ENCODE measurements around the gene ANKRD26. TPM values are rescaled to one million over a fixed set of nuclear protein-coding genes. Genes with fewer than 3 reads are reported as not detected.

Gene ANKRD26
- polyA plus RNA-seq, 1 of the 3 experiments (the other 2 are of a cell fraction): 1.0 TPM

DNA sequence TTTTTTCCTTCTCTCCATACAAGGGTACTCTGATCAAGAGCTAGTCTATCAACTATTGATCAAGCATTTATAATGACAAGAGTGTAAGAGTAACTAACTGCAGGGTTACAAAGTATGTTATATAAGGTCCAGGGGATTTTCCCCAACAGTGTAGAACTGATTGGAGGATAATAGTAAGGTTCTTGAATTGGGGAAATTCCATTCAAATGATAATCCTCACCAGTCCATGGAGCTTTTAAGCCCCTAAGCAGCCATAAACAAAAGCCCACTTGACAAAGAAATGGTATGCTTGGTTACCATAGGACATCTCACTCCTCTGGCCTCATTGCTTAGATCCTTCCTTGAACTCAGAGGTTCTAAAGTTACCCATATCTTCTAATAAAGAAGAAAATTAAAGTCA lies 45.6 kb upstream of the ANKRD26 start:
- Histone ChIP-seq H3K27ac (ENCODE audit: low read depth in 2 of 2, low read length in 1 of 2) (no peak overlapping the region), H3K9me3 (no peaks in the 10 kb centered on the region), H3K27me3 (ENCODE audit: insufficient read depth) (no peaks in the 10 kb centered on the region), H3K36me3 (replicated peaks in 1 of 2; ENCODE audit: control insufficient read depth in 1 of 2, insufficient read depth in 2 of 2, low read length in 1 of 2) (peaks cover 61 to 76% of the 10 kb centered on the region in 2 experiments), H3K4me1 (ENCODE audit: control insufficient read depth in 1 of 2, insufficient read depth in 2 of 2, low read depth in 1 of 2, low read length in 1 of 2) (no peaks in the 10 kb centered on the region), H3K4me2 (no peak overlapping the region), H3K9me2 (no peaks in the 10 kb centered on the region), H3K79me2 (ENCODE audit: insufficient read depth) (peaks cover 95% of the 10 kb centered on the region), H4K20me1 (ENCODE audit: insufficient read depth) (peaks cover 46% of the 10 kb centered on the region), H2AFZ (ENCODE audit: low read depth) (no peak overlapping the region), H3K4me3 (ENCODE audit: low read depth in 2 of 2, low read length in 1 of 2) (no peak overlapping the region), H3F3A (replicated peaks; ENCODE audit: insufficient read depth) (peaks cover 13% of the 10 kb centered on the region), H3K9ac (no peak overlapping the region)
- TF ChIP-seq, protein P1, sequence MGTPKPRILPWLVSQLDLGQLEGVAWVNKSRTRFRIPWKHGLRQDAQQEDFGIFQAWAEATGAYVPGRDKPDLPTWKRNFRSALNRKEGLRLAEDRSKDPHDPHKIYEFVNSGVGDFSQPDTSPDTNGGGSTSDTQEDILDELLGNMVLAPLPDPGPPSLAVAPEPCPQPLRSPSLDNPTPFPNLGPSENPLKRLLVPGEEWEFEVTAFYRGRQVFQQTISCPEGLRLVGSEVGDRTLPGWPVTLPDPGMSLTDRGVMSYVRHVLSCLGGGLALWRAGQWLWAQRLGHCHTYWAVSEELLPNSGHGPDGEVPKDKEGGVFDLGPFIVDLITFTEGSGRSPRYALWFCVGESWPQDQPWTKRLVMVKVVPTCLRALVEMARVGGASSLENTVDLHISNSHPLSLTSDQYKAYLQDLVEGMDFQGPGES (IDR thresholded peaks at IDR 0.05; ENCODE audit: low read depth, low read length): no peak
- no peak for TF ChIP-seq EP300 (IDR thresholded peaks at IDR 0.05; ENCODE audit: borderline replicate concordance in 1 of 2, low read depth in 1 of 2, low read length in 1 of 2)
- no peak for TF ChIP-seq RAD21 (IDR thresholded peaks at IDR 0.05; ENCODE audit: low read length)
- TF ChIP-seq YY1 (IDR thresholded peaks at IDR 0.05; ENCODE audit: low read depth): no peak
- no peak for TF ChIP-seq NFIC (IDR thresholded peaks at IDR 0.05; ENCODE audit: borderline replicate concordance)
- no peak for TF ChIP-seq RCOR1 (IDR thresholded peaks at IDR 0.05; ENCODE audit: low read length)
- no peak for TF ChIP-seq RFX5 (IDR thresholded peaks at IDR 0.05; ENCODE audit: low read length)
- no peak for TF ChIP-seq FOXJ3 (CRISPR knock-in tag; IDR thresholded peaks at IDR 0.05)
- no peak for TF ChIP-seq CHD2 (IDR thresholded peaks at IDR 0.05; ENCODE audit: low read length, partially characterized antibody)
- TF ChIP-seq, protein P2, sequence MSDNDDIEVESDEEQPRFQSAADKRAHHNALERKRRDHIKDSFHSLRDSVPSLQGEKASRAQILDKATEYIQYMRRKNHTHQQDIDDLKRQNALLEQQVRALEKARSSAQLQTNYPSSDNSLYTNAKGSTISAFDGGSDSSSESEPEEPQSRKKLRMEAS (IDR thresholded peaks at IDR 0.05; ENCODE audit: low read depth): no peak
- TF ChIP-seq FOSL2 (IDR thresholded peaks at IDR 0.05; ENCODE audit: borderline replicate concordance, low read depth): no peak
- TF ChIP-seq, protein P3, sequence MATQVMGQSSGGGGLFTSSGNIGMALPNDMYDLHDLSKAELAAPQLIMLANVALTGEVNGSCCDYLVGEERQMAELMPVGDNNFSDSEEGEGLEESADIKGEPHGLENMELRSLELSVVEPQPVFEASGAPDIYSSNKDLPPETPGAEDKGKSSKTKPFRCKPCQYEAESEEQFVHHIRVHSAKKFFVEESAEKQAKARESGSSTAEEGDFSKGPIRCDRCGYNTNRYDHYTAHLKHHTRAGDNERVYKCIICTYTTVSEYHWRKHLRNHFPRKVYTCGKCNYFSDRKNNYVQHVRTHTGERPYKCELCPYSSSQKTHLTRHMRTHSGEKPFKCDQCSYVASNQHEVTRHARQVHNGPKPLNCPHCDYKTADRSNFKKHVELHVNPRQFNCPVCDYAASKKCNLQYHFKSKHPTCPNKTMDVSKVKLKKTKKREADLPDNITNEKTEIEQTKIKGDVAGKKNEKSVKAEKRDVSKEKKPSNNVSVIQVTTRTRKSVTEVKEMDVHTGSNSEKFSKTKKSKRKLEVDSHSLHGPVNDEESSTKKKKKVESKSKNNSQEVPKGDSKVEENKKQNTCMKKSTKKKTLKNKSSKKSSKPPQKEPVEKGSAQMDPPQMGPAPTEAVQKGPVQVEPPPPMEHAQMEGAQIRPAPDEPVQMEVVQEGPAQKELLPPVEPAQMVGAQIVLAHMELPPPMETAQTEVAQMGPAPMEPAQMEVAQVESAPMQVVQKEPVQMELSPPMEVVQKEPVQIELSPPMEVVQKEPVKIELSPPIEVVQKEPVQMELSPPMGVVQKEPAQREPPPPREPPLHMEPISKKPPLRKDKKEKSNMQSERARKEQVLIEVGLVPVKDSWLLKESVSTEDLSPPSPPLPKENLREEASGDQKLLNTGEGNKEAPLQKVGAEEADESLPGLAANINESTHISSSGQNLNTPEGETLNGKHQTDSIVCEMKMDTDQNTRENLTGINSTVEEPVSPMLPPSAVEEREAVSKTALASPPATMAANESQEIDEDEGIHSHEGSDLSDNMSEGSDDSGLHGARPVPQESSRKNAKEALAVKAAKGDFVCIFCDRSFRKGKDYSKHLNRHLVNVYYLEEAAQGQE (IDR thresholded peaks at IDR 0.05; ENCODE audit: low read depth, low read length): no peak
- TF ChIP-seq, protein P4, sequence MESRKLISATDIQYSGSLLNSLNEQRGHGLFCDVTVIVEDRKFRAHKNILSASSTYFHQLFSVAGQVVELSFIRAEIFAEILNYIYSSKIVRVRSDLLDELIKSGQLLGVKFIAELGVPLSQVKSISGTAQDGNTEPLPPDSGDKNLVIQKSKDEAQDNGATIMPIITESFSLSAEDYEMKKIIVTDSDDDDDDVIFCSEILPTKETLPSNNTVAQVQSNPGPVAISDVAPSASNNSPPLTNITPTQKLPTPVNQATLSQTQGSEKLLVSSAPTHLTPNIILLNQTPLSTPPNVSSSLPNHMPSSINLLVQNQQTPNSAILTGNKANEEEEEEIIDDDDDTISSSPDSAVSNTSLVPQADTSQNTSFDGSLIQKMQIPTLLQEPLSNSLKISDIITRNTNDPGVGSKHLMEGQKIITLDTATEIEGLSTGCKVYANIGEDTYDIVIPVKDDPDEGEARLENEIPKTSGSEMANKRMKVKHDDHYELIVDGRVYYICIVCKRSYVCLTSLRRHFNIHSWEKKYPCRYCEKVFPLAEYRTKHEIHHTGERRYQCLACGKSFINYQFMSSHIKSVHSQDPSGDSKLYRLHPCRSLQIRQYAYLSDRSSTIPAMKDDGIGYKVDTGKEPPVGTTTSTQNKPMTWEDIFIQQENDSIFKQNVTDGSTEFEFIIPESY (IDR thresholded peaks at IDR 0.05; ENCODE audit: borderline replicate concordance, low read depth): no peak
- no peak for TF ChIP-seq GABPA (IDR thresholded peaks at IDR 0.05; ENCODE audit: low read depth)
- no peak for TF ChIP-seq TCF12 (IDR thresholded peaks at IDR 0.05)
- no peak for TF ChIP-seq MXI1 (IDR thresholded peaks at IDR 0.05; ENCODE audit: low read depth, low read length)
- TF ChIP-seq TAF1 (IDR thresholded peaks at IDR 0.05; ENCODE audit: borderline replicate concordance, low read depth, low read length): no peak
- ChIA-PET POLR2A (no interaction called here), CTCF (interaction anchor here (0.9 to 1.7 kb wide), 2 partner anchors 39 to 285 kb away, joined by 3 read pairs; partner anchors contain the start of gene ABI1)
- DNase-seq: no peak

Measured in SK-N-SH (cell line).